Thymus (tissue), 11 donors: Measurements from ENCODE around the gene GNAQ. TPM values are rescaled to one million over a fixed set of nuclear protein-coding genes. Genes with fewer than 3 reads are reported as not detected.

Experiments used
- DNase-seq, 9 donors: peaks; one replicate each; pipeline ENCODE4 v3.0.0-alpha.2; 2013; ENCODE audit warnings: low spot score in 9 of 9, low read depth in 6 of 9, missing footprints in 1 of 9
- H3K27ac ChIP-seq, 2 donors: one replicate each; pipeline ENCODE4 v1.5.1; 2013; ENCODE audit warnings: control low read depth in 1 of 2, low read depth in 1 of 2, low read length in 1 of 2, mild to moderate bottlenecking in 1 of 2, moderate library complexity in 1 of 2
- H3K27me3 ChIP-seq, 2 donors: one replicate each; pipeline ENCODE4 v1.5.1; 2013; ENCODE audit warnings: low read length in 1 of 2; ENCODE audit not compliant: control insufficient read depth in 2 of 2, insufficient read depth in 1 of 2
- H3K36me3 ChIP-seq, 2 donors: one replicate each; pipeline ENCODE4 v1.5.1; 2013; ENCODE audit warnings: low read length in 1 of 2, mild to moderate bottlenecking in 1 of 2, moderate library complexity in 1 of 2; ENCODE audit not compliant: control insufficient read depth in 2 of 2, insufficient read depth in 2 of 2
- H3K4me1 ChIP-seq, 2 donors: one replicate each; pipeline ENCODE4 v1.5.1; 2013; ENCODE audit warnings: low read length in 2 of 2; ENCODE audit not compliant: control insufficient read depth in 2 of 2, insufficient read depth in 2 of 2
- H3K4me3 ChIP-seq, 2 donors: one replicate each; pipeline ENCODE4 v1.5.1; 2013; ENCODE audit warnings: low read length in 2 of 2, control low read depth in 1 of 2, mild to moderate bottlenecking in 1 of 2
- H3K9me3 ChIP-seq, 2 donors: one replicate each; pipeline ENCODE4 v1.5.1; 2013; ENCODE audit warnings: low read length in 1 of 2, mild to moderate bottlenecking in 1 of 2; ENCODE audit not compliant: control insufficient read depth in 2 of 2, insufficient read depth in 1 of 2
- WGBS: extraction: QIAGEN DNeasy Blood & Tissue Kit; methylation state at CpG from one replicate; pipeline ENCODE4 v1.1.7; 2013; 5-methylcytosine and 5-hydroxymethylcytosine counted together
- polyA plus RNA-seq: library from polyadenylated mRNA; stranded (reverse); fragments of 200-250 nt; gene quantifications from one replicate; pipeline ENCODE4 v1.2.3, GENCODE V29; 2013
- total RNA-seq: library from RNA; stranded (reverse); fragments of 120-200 nt; gene quantifications from one replicate; pipeline ENCODE4 v1.2.4, GENCODE V29; 2013
- donor health status: healthy.

GNAQ gene
- total and polyA plus RNA-seq, 2 donors, result 18.7 to 23.5 TPM

DNA sequence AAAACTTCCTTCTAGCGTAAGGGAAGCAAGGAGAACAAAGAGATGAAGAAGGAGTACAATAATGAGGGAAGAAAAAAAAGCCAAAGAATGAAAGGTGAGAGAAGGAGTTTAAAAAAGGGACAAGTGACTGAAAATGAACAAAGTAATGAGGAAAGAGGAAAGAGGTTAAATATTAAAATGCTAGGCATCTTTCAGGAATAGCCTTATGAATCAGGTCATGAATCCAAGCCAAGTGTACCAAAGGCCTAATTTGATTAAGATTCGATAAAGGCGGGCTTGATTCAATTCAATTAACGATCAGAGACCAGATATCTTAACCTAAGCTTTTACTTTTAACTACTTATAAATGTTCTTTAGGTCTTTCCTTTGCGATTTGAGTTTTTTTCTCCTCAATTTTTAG, 241.7 kb downstream of the GNAQ start:
- H3K27ac ChIP-seq, result no peak overlapping the region
- no peak overlapping the region for H3K4me3 ChIP-seq
- H3K27me3 ChIP-seq, result no peaks in the 10 kb centered on the region
- peaks cover 3 to 20% of the 10 kb centered on the region in 2 donors for H3K36me3 ChIP-seq
- DNase-seq, result no peak
- WGBS, result 98% methylated on average over 5 of the region's 5 CpGs
- H3K4me1 ChIP-seq, result no peaks in the 10 kb centered on the region
- H3K9me3 ChIP-seq, result no peaks in the 10 kb centered on the region

DNA sequence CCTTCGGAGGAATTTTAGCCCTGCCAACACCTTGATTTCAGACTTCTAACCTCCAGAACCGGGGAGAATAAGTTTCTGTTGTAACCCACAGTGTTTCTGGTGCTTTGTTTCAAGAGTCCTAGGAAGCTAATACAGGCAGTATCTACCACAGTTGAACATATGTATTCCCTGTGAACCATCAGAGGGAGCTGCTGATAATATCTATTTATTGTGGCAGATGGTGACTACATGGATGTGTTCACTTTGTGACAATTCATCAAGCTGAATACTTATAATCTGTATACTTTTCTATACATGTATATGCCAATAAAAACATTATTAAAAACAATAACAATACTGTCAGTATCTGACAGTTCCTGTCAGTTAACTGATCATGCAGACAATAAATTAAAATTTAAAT, 246.3 kb downstream of the GNAQ start:
- Histone ChIP-seq H3K27ac (no peak overlapping the region), H3K4me1 (no peaks in the 10 kb centered on the region), H3K36me3 (peaks cover 4 to 6% of the 10 kb centered on the region in 2 donors), H3K9me3 (no peaks in the 10 kb centered on the region), H3K4me3 (no peak overlapping the region), H3K27me3 (no peaks in the 10 kb centered on the region)
- no peak for DNase-seq
- WGBS, result 82% methylated on average over 2 of the region's 2 CpGs

DNA sequence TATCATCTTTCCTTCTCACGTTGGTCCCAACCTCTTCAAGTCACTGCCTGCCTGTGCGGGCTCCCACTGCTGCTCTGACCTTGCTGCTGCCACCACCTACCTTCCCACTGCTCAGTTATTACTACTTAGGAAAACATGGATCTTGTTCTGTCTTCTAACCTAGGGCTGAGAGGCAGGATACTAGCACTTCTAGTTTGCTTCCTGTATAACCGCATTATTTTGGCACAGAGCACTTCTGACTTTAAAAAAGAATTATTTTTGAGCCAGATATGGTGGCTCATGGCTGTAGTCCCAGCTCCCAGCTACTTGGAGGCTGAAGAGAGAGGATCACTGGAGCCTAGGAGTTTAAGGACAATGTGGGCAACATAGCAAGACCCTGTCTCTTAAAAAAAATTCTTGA, 248.1 kb downstream of the GNAQ start:
- DNase-seq, result no peak
- no peak overlapping the region for H3K4me3 ChIP-seq
- H3K36me3 ChIP-seq, result peaks cover 4 to 6% of the 10 kb centered on the region in 2 donors
- no peaks in the 10 kb centered on the region for H3K9me3 ChIP-seq
- H3K27ac ChIP-seq, result no peak overlapping the region
- 61% methylated on average over 3 of the region's 3 CpGs for WGBS
- no peaks in the 10 kb centered on the region for H3K27me3 ChIP-seq
- no peaks in the 10 kb centered on the region for H3K4me1 ChIP-seq

- Histone ChIP-seq H3K36me3 (no peaks in the 10 kb centered on the region), H3K9me3 (no peaks in the 10 kb centered on the region), H3K4me1 (no peaks in the 10 kb centered on the region), H3K4me3 (no peak overlapping the region), H3K27ac (no peak overlapping the region), H3K27me3 (no peaks in the 10 kb centered on the region)
- no peak for DNase-seq
- WGBS, result 71% methylated on average over 2 of the region's 2 CpGs
Observed at GRCh38 chr9:77779010-77779409, 252.6 kb downstream of the GNAQ start.

GRCh38 chr9:77773381-77773780, 258.2 kb downstream of the GNAQ start:
- Histone ChIP-seq H3K4me1 (no peaks in the 10 kb centered on the region), H3K9me3 (no peaks in the 10 kb centered on the region), H3K27ac (no peak overlapping the region), H3K4me3 (no peak overlapping the region), H3K27me3 (no peaks in the 10 kb centered on the region), H3K36me3 (peaks cover 0 to 3% of the 10 kb centered on the region in 2 donors)
- WGBS, result 96% methylated on average over 3 of the region's 3 CpGs
- no peak for DNase-seq

DNA sequence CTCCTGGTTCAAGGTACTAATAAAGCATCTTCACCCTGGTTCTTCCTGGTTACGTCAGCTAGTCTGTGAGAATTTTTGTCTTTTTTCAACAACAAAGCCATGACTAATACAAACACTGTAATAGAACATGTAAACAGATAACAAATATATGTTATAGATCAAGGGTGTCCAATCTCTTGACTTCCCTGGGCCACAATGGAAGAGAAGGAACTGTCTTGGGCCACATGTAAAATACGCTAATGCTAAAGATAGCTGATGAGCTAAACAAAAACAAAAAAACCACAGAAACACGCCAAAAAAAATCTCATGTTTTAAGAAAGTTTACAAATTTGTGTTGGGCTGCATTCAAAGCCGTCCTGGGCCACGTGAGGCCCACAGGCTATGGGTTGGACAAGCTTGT, 259.0 kb downstream of the GNAQ start:
- no peaks in the 10 kb centered on the region for H3K9me3 ChIP-seq
- H3K4me1 ChIP-seq, result no peaks in the 10 kb centered on the region
- no peak overlapping the region for H3K27ac ChIP-seq
- 96% methylated on average over 5 of the region's 5 CpGs for WGBS
- H3K27me3 ChIP-seq, result no peaks in the 10 kb centered on the region
- H3K36me3 ChIP-seq, result peaks cover 0 to 4% of the 10 kb centered on the region in 2 donors
- no peak for DNase-seq
- H3K4me3 ChIP-seq, result no peak overlapping the region

DNA sequence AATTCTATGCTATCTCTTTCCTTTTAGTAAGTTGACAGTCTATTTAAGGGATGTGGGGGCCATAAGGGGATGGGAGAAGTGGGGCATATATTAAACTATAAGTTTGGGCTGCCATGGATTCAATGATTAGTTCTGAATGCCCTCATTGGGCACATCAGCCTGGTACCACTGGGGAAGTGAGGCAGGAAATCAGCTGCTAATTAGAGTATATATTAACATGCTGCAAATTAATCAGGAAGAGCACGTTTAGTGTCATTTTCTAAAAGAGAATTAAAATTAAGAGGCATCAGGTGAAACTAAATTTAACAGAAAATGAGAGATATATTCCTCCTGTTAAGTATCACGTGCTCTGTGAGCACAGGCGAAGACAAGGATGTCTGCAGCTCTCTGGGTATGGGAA, 260.4 kb downstream of the GNAQ start:
- DNase-seq, result no peak
- Histone ChIP-seq H3K27me3 (no peaks in the 10 kb centered on the region), H3K4me1 (no peaks in the 10 kb centered on the region), H3K27ac (no peak overlapping the region), H3K4me3 (no peak overlapping the region), H3K36me3 (peaks cover 0 to 5% of the 10 kb centered on the region in 2 donors), H3K9me3 (no peaks in the 10 kb centered on the region)
- WGBS, result 98% methylated on average over 3 of the region's 3 CpGs

GRCh38 chr9:77770340-77770739, 261.3 kb downstream of the GNAQ start:
- WGBS, result 98% methylated on average over 6 of the region's 6 CpGs
- Histone ChIP-seq H3K27ac (no peak overlapping the region), H3K36me3 (peaks cover 0 to 5% of the 10 kb centered on the region in 2 donors), H3K4me3 (no peak overlapping the region), H3K27me3 (no peaks in the 10 kb centered on the region), H3K4me1 (no peaks in the 10 kb centered on the region), H3K9me3 (no peaks in the 10 kb centered on the region)
- DNase-seq, result no peak

GRCh38 chr9:77769246-77769645, 262.4 kb downstream of the GNAQ start:
- Histone ChIP-seq H3K36me3 (peaks cover 0 to 5% of the 10 kb centered on the region in 2 donors), H3K27ac (no peak overlapping the region), H3K4me1 (no peaks in the 10 kb centered on the region), H3K27me3 (no peaks in the 10 kb centered on the region), H3K9me3 (no peaks in the 10 kb centered on the region), H3K4me3 (no peak overlapping the region)
- 55% methylated on average over 5 of the region's 5 CpGs for WGBS
- DNase-seq, result no peak

DNA sequence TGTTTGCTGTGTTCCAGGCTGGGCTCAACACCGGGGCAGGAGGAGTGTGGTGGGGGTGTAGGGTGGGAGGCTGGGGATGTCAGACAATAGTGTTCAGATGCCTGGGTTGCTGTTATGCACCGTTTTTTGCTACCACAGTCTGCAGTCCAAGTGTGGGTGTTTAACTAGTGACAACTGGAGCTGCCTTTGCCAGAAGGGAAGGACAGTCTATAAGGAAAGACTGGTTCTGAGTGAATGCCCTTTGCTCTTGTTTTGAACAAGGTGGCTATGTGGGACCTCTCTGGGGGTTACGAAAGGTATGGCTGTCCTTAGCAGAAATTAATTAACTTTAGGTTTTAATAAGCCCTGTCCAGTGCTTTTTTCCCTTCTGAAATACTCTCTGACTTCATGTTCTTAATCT, 265.0 kb downstream of the GNAQ start:
- Histone ChIP-seq H3K9me3 (no peaks in the 10 kb centered on the region), H3K27me3 (no peaks in the 10 kb centered on the region), H3K36me3 (peaks cover 0 to 7% of the 10 kb centered on the region in 2 donors), H3K27ac (no peak overlapping the region), H3K4me3 (no peak overlapping the region), H3K4me1 (no peaks in the 10 kb centered on the region)
- WGBS, result 96% methylated on average over 3 of the region's 3 CpGs
- no peak for DNase-seq
